HCT116 (cell line): Measurements from ENCODE around the gene AMOTL1.

ENCODE experiments used
- CTCF ChIP-seq, 3 experiments: fragments of 200-600 bp in 1 of 3; sonication (generic) in 1 of 3; IDR thresholded peaks in 2 of 3; conservative IDR thresholded peaks in 1 of 3; 2 replicates each; pipeline ENCODE4 v1.5.1; 2012 to 2017; ENCODE audit warnings: low read depth in 2 of 3, low read length in 2 of 3, antibody characterized with exemption in 1 of 3, borderline replicate concordance in 1 of 3, control low read depth in 1 of 3, mild to moderate bottlenecking in 1 of 3, mixed read lengths in 1 of 3, mixed run types in 1 of 3, moderate library complexity in 1 of 3; ENCODE audit not compliant: insufficient read depth in 1 of 3
- EZH2 ChIP-seq: fragments of 200-600 bp; sonication (generic); IDR thresholded peaks from 2 replicates; pipeline ENCODE4 v1.6.1; 2017; ENCODE audit warnings: antibody characterized with exemption, mixed run types
- EZH2phosphoT487 ChIP-seq: fragments of 200-600 bp; IDR thresholded peaks from 2 replicates; pipeline ENCODE4 v1.6.1; 2018; ENCODE audit warnings: antibody characterized with exemption, borderline replicate concordance
- POLR2A ChIP-seq: IDR thresholded peaks from 2 replicates; pipeline ENCODE4 v1.7.0; 2011; ENCODE audit warnings: borderline replicate concordance; ENCODE audit not compliant: insufficient read depth, insufficient read length; ENCODE audit errors: extremely low read depth
- POLR2AphosphoS5 ChIP-seq: IDR thresholded peaks from 2 replicates; pipeline ENCODE4 v1.6.1; 2011; ENCODE audit warnings: mild to moderate bottlenecking, low read depth, low read length, moderate library complexity
- RAD21 ChIP-seq: IDR thresholded peaks from 2 replicates; pipeline ENCODE4 v1.6.1; 2012; ENCODE audit warnings: low read depth, mild to moderate bottlenecking
- SIN3A ChIP-seq: IDR thresholded peaks from 2 replicates; pipeline ENCODE4 v1.6.1; 2012; ENCODE audit warnings: low read depth
- SP1 ChIP-seq: IDR thresholded peaks from 2 replicates; pipeline ENCODE4 v1.6.1; 2012; ENCODE audit warnings: low read depth
- TCF7L2 ChIP-seq: IDR thresholded peaks from 2 replicates; pipeline ENCODE4 v1.7.0; 2011; ENCODE audit warnings: borderline replicate concordance, inconsistent platforms; ENCODE audit not compliant: insufficient read depth, insufficient read length; ENCODE audit errors: extremely low read depth
- ZBTB33 ChIP-seq: IDR thresholded peaks from 2 replicates; pipeline ENCODE4 v1.6.1; 2011; ENCODE audit warnings: mild to moderate bottlenecking, low read length, moderate library complexity; ENCODE audit not compliant: insufficient replicate concordance; ENCODE audit errors: extremely low read depth
- ZNF274 ChIP-seq: fragments of 200-500 bp; sonication (Bioruptor generic); IDR thresholded peaks from 2 replicates; pipeline ENCODE4 v1.6.1; 2014; ENCODE audit warnings: mild to moderate bottlenecking, low read depth, low read length, inconsistent platforms

GRCh38 chr11:94775567-94776327 is 7.6 kb downstream of the AMOTL1 start:
- no peak for TF ChIP-seq CTCF (IDR thresholded peaks at IDR 0.05 in 2 of 3, conservative IDR thresholded peaks at IDR 0.05 in 1 of 3; ENCODE audit: borderline replicate concordance in 1 of 3, insufficient read depth in 1 of 3, low read depth in 2 of 3, low read length in 2 of 3)
- no peak for TF ChIP-seq POLR2AphosphoS5
- TF ChIP-seq POLR2A = no peak
- TF ChIP-seq EZH2 = no peak
- TF ChIP-seq EZH2phosphoT487 = no peak
- TF ChIP-seq TCF7L2 = no peak
- TF ChIP-seq SIN3A = no peak
- TF ChIP-seq SP1 = no peak
- TF ChIP-seq RAD21 = no peak
- no peak for TF ChIP-seq ZNF274
- TF ChIP-seq ZBTB33 = no peak
